GM18909 (cell line): ENCODE data around the gene CYB561.

Experiments
- ATAC-seq: cut with Tn5 transposase; IDR thresholded peaks from one replicate; pipeline ENCODE4 v1.9.1; 2021; ENCODE audit warnings: mild to moderate bottlenecking; ENCODE audit not compliant: unreplicated experiment, poor library complexity

CYB561 gene

DNA sequence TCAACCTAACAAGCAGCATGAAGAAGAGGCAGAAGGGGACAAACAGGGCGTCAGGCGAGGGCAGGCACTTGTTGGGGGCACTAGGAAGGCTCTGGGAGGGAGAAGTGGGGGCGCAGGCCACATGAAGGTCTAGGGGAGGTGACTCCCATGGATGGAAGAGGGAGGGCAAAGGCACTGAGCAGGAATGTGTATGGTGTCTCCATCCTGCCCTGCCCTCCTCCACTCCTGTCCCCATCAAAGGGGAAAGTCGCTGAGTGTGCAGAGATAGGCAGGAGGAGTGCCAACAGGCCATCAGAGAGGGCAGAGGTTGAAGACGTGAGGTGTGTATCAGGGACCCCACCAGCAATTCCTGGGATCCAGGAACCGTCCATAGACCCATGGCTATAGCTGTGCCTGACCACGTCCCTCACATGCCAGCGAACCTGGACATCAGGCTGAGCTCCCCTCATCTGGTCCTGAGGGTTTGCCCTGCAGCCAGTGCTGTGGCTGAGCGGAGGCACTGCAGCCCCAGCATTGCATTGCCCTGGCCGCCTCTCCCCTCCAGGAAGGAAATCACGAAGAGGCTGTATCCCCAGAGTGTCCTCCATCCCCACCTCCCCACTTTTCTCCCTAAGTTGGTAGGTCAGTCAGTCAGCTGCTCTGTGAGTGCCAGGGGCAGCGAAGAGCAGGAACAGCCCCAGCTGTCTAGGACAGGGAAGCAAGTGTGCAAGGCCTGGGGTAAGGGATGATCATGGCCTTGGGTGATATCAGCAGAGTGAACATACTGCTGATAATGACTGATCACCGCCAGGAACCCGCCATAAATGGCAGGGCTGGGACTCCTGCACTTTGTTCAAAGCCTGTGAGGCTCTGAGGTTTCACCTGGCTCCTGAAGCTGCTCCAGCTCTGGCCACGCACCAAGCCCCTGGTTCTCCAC lies 6.2 kb upstream of the CYB561 start:
- no peak for ATAC-seq

DNA sequence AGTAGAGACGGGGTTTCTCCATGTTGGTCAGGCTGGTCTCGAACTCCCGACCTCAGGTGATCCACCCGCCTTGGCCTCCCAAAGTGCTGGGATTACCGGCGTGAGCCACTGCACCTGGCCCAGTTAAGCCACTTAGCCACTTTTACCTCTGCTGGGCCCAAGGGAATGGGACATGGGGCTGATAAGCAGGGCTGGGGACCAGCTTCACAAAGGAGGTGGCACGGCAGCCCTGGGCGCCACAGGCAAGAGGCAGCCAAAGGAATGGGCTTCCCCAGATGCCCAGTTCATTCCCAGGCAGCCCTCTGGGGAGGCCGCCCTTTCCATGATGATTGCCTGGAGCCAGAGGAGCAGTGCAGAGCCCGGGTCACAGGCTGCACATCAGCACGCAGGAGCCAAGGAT lies 5.0 kb upstream of the CYB561 start:
- ATAC-seq, result no peak

GRCh38 chr17:63450551-63450950 lies 4.4 kb upstream of the CYB561 start:
- no peak for ATAC-seq

DNA sequence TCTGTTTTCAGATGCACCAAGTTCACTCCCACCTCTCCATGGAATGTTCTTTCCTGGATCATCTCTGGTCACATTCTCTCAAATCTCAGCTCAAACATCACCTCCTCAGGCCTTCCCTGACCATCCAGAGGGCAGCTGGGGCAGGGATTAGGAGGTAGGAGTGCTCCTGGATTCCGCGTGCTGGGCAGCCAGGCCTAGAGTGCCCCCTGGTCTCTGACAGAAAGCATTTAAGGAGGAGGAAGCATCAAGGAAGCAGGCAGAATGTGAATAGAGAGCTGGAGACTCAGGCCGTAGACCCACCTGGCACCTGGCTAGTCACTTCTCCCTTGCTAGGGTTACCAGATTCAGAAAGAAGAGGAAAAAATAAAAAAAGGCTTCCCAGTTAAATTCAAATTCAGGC lies 2.5 kb upstream of the CYB561 start:
- no peak for ATAC-seq

GRCh38 chr17:63447471-63448009 lies 1.4 kb upstream of the CYB561 start:
- no peak for ATAC-seq

DNA sequence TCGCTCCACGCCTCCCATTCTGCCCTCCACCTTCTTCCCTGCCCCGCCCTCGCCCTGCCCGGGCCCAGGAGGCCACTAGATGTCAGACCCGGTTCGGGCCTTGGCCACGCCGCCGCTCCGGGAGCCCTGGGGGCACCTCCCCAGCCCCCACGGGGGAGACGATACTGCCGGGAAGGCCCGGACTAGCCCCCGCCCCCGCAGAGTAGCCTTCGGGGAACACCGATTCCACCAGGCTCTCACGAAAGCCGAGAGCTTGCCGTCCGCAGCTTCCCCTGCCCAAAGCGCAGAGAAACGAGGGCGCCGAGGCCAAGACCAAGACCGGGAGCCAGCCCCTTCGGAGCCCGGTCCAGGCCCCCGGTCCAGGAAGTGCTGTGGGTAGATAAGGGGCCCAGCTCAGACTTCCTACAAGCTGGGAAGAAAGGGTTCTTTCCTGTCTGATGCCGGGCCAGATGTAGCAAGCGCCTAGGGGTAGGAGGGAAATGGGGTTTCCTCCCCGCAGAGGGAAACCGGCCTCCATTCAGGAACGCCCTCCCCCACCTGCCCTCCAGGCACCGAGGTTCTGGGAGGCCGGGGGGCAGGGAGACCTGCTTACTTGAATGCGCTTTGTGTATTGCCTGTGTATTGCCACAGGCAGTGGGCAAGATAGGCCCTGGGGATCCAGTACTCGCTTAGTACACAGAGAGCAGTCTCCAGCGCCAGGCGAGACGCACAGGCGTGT lies 806 bp upstream of the CYB561 start:
- ATAC-seq, result peak; percentile 27

GRCh38 chr17:63445571-63445953 lies 544 bp downstream of the CYB561 start:
- ATAC-seq, result peak; percentile 40

DNA sequence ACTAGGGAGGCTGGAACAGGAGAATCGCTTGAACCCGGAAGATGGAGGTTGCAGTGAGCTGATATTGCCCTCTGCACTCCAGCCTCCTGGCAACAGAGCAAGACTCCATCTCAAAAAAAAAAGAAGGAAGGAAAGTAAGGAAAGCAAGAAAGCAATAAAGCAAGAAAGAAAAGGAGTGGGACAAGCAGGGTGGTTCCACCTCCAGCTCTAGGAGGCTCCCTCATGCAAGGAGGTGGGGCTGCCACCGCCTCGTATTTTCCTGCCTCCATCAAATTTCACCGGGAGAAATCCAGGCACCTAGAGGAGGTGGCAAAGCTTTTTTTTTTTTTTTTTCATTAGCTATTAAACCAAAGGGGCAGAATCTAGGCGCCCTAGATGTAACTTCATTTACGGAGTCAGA lies 1.0 kb downstream of the CYB561 start:
- no peak for ATAC-seq

- ATAC-seq, result no peak
Measured at GRCh38 chr17:63444457-63444856, 1.6 kb downstream of the CYB561 start.

DNA sequence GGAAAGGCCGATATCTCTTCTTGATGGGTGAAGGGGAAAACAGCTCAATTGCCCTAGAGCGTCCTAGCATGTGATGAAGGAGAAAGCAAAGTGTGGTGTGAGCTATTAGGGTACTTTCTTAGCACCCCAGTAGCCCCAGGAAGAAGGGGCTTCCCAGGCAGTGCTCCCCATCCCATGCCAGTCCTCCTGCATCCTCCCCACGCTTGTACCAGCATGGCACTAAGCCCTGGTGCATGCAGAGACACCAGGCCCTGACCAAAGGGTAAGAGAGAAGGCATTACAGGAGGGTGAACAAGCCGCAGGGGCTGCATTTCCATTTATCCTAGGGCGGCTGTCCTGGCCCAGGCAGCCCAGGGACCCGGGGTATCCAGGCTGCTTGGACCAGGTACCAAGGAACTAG lies 3.1 kb downstream of the CYB561 start:
- ATAC-seq, result no peak

GRCh38 chr17:63442549-63443035 lies 3.5 kb downstream of the CYB561 start:
- no peak for ATAC-seq

GRCh38 chr17:63442074-63442473 lies 4.0 kb downstream of the CYB561 start:
- no peak for ATAC-seq

DNA sequence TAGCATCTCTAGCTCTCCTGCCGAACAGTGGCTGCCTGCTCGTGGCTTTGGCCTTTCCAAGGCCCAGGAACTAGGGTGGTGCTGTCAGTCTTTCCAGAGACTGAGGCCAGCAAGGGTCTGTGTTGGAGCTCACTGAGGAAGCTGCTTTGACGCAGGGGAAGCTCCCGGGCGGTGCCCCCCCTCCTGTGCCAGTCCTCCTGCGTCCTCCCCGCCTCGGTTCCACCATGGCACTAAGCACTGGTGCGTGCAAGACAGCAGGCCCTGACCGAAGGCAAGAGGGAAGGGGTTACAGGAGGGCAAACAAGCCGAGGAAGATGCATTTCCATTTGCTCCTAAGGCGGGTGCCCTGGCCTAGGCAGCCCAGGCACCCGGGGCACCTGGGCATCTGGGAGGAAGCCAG lies 4.5 kb downstream of the CYB561 start:
- ATAC-seq, result no peak

DNA sequence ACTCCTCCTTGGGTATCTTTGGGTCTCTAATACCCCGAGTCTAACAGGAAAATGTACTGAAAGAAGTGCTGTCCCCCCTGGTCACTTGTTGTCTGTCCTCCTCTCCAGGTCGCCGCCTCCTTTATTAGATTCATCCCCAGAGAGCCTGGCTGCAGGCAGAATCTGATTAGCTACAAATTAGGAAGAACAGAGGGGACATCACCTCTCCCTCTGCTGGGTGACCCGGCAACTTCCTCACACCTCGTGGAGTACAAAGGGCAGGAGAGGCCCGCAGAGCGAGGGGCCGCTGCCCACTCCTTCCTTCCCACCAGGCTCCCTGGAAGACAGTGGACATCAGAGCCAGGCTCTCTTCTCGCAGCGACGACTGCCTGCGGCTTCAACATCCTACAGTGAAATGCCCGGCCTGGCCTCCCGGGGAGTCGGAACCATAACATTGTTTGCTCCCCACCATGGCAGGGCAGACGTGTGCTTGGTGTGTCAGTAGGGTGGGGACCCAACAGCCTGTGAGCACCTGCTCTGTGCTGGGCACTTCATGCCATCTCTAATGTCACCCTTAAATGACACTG lies 5.3 kb downstream of the CYB561 start:
- ATAC-seq, result no peak

DNA sequence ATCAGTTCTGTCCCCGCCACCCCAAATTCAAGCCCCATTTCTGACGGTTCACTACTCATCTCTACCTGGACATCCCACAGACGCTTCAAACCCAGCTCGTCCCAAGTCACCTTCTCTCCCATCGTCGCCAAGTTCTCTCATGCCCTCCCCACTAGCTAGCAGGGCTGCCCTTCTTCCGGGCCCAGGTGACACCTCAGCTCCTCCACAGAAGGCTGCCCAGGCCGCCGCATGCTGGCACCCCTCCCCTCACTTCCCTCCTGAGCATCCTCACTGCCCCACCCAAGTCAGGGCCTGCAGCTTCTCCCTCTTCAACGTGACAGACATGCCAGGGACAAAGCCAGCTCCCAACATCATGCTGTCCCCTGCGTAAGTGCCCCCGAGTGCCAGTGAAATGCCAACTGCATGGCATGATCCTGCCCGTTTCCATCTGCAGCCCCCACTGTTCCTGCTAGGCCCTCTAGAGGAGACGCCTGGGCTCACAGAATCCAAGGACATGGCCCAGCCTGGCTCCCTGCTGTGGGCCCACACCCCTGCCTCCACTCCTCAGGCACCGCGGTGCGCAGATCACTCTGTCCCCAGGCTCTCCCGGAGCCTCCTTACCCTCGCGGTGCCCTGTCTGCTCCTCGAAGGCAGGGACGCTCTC lies 5.9 kb downstream of the CYB561 start:
- ATAC-seq, result no peak

GRCh38 chr17:63439687-63440086 lies 6.4 kb downstream of the CYB561 start:
- no peak for ATAC-seq

- no peak for ATAC-seq
Measured at GRCh38 chr17:63438092-63439051, 7.7 kb downstream of the CYB561 start.

DNA sequence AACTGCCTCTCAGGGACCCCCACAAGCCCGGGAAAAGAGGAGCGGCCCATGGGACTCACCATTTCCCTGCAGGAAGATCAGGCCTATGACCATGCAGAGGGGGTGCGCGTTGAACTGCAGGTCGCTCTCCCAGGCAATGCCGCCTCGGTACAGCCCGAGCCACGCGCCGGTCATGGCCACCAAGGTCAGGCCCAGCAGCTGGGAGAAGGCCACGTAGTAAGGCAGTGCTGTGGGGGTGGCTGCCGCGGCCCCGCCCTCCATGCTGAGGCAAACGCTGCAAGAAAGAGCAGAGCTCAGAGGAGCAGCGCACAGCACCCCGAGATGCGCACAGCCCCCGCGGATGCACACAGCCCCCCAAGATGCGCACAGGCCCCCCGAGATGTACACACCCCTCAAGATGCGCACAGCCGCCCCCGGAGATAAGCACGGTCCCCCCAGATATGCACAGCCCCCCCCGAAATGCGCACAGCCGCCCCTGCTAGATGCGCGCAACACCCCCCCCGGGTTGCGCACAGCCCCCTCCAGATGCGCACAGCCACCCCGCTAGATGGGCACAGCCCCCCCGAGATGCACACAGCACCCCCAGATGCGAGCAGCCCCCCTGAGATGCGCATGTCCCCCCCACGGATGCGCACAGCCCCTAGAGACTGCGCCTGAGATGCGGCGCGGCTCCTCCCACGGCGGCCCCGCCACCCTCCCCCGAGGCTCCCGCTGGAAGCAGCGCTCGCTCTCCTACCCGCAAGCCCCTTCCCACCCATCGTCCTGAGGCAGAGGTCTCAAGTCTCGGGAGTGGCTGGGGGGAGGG lies 8.6 kb downstream of the CYB561 start:
- ATAC-seq, result no peak
